HCT116 (cell line): ENCODE measurements around the gene A3GALT2. TPM values are rescaled to one million over a fixed set of nuclear protein-coding genes. Genes with fewer than 3 reads are reported as not detected.

Experiments
- ATAC-seq: fragments of 200-7000 bp; cut with Tn5 transposase; 2 replicates; pipeline ENCODE4 v1.9.1; 2020; ENCODE audit warnings: mild to moderate bottlenecking, moderate library complexity
- BruUV-seq: library from RNA; stranded (reverse); fragments of 400-500 nt; replicated peaks from 2 replicates; lab custom pipeline; 2021; lab: Mats Ljungman, UMichigan
- CTCF ChIA-PET: fragments of 300-600 bp; sonication (Branson Sonifier 250); formaldehyde crosslinking; loops from one replicate; lab custom pipeline; 2021; ENCODE audit warnings: antibody characterized with exemption; lab: Charles Lee
- POLR2A ChIA-PET: fragments of 300-600, 350-600 bp; sonication (Branson Sonifier 250); formaldehyde crosslinking; loops from one replicate; lab custom pipeline; 2021; ENCODE audit warnings: antibody characterized with exemption; lab: Charles Lee
- RAD21 ChIA-PET, 2 experiments: fragments of 300-600 bp; sonication (Branson Sonifier 250); formaldehyde crosslinking; loops; one replicate each; lab custom pipeline; 2023; ENCODE audit warnings: low total read pairs in 2 of 2; ENCODE audit not compliant: uncharacterized antibody in 2 of 2, unreplicated experiment in 2 of 2, low non-redundant PET in 1 of 2; lab: Charles Lee
- DNase-seq: peaks from one replicate; pipeline ENCODE4 v3.0.0-alpha.2; 2010; ENCODE audit warnings: low read depth, low spot score
- H2AFZ ChIP-seq: fragments of 200-600 bp; shearing (Covaris generic), sonication (generic); 2 replicates; pipeline ENCODE4 v1.6.1; 2017; ENCODE audit warnings: low read depth, mixed run types, mixed read lengths, antibody characterized with exemption, low read length; ENCODE audit not compliant: poor library complexity, severe bottlenecking
- H3K27ac ChIP-seq: 2 replicates; pipeline ENCODE4 v1.5.1; 2012; ENCODE audit warnings: low read depth, low read length
- H3K27me3 ChIP-seq: fragments of 200-600 bp; sonication (generic); 2 replicates; pipeline ENCODE4 v1.6.1; 2016; ENCODE audit warnings: mixed run types, low read length, mixed read lengths; ENCODE audit not compliant: insufficient read depth
- H3K36me3 ChIP-seq, 2 experiments: fragments of 200-500 bp in 1 of 2; fragments of 200-600 bp in 1 of 2; sonication (Bioruptor generic) in 1 of 2; sonication (generic) in 1 of 2; 2 replicates each; pipeline versions ENCODE4 v1.5.1 to v1.6.1; 2014 to 2016; ENCODE audit warnings: low read length in 2 of 2, inconsistent platforms in 1 of 2, mixed read lengths in 1 of 2, mixed run types in 1 of 2; ENCODE audit not compliant: insufficient read depth in 2 of 2, control insufficient read depth in 1 of 2
- H3K4me1 ChIP-seq, 2 experiments: fragments of 200-600 bp in 1 of 2; sonication (generic) in 1 of 2; 2 replicates each; pipeline versions ENCODE4 v1.5.1 to v1.6.1; 2012 to 2017; ENCODE audit warnings: low read length in 2 of 2, inconsistent platforms in 1 of 2, mild to moderate bottlenecking in 1 of 2, mixed read lengths in 1 of 2, mixed run types in 1 of 2, moderate library complexity in 1 of 2; ENCODE audit not compliant: insufficient read depth in 2 of 2, control insufficient read depth in 1 of 2
- H3K4me2 ChIP-seq: fragments of 200-600 bp; sonication (generic); 2 replicates; pipeline ENCODE4 v1.6.1; 2017; ENCODE audit warnings: mixed run types, low read length, mixed read lengths
- H3K4me3 ChIP-seq, 2 experiments: fragments of 200-600 bp in 1 of 2; sonication (generic) in 1 of 2; replicated peaks in 1 of 2; 2 replicates each; pipeline ENCODE4 v1.5.1; 2011 to 2016; ENCODE audit warnings: low read length in 2 of 2, control low read depth in 1 of 2, low read depth in 1 of 2, mild to moderate bottlenecking in 1 of 2, mixed read lengths in 1 of 2, mixed run types in 1 of 2
- H3K79me2 ChIP-seq: fragments of 200-600 bp; sonication (generic); 2 replicates; pipeline ENCODE4 v1.6.1; 2017; ENCODE audit warnings: mild to moderate bottlenecking, mixed run types, low read length, moderate library complexity, mixed read lengths; ENCODE audit not compliant: insufficient read depth
- H3K9ac ChIP-seq: fragments of 200-600 bp; sonication (generic); 2 replicates; pipeline ENCODE4 v1.6.1; 2016; ENCODE audit warnings: low read length, mixed read lengths
- H3K9me2 ChIP-seq: fragments of 200-600 bp; sonication (generic), shearing (Covaris generic); 2 replicates; pipeline ENCODE4 v1.6.1; 2017; ENCODE audit warnings: mixed run types, mild to moderate bottlenecking, moderate library complexity; ENCODE audit not compliant: insufficient read depth
- H3K9me3 ChIP-seq, 2 experiments: fragments of 200-500 bp in 1 of 2; fragments of 200-600 bp in 1 of 2; sonication (Bioruptor generic) in 1 of 2; sonication (generic) in 1 of 2; 2 replicates each; pipeline ENCODE4 v1.6.1; 2014 to 2017; ENCODE audit warnings: low read length in 2 of 2, mixed read lengths in 2 of 2, inconsistent platforms in 1 of 2, low read depth in 1 of 2, mild to moderate bottlenecking in 1 of 2, mixed run types in 1 of 2, moderate library complexity in 1 of 2; ENCODE audit not compliant: control insufficient read depth in 1 of 2, insufficient read depth in 1 of 2
- H4K20me1 ChIP-seq: fragments of 200-600 bp; sonication (generic), shearing (Covaris generic); 2 replicates; pipeline ENCODE4 v1.6.1; 2017; ENCODE audit warnings: mixed run types, mild to moderate bottlenecking, moderate library complexity; ENCODE audit not compliant: insufficient read depth
- ATF3 ChIP-seq: IDR thresholded peaks from 2 replicates; pipeline ENCODE4 v1.6.1; 2012
- CBX3 ChIP-seq: IDR thresholded peaks from 2 replicates; pipeline ENCODE4 v1.6.1; 2012; ENCODE audit warnings: low read depth
- CTCF ChIP-seq, 3 experiments: fragments of 200-600 bp in 1 of 3; sonication (generic) in 1 of 3; IDR thresholded peaks in 2 of 3; conservative IDR thresholded peaks in 1 of 3; 2 replicates each; pipeline ENCODE4 v1.5.1; 2012 to 2017; ENCODE audit warnings: low read depth in 2 of 3, low read length in 2 of 3, antibody characterized with exemption in 1 of 3, borderline replicate concordance in 1 of 3, control low read depth in 1 of 3, mild to moderate bottlenecking in 1 of 3, mixed read lengths in 1 of 3, mixed run types in 1 of 3, moderate library complexity in 1 of 3; ENCODE audit not compliant: insufficient read depth in 1 of 3
- EGR1 ChIP-seq: IDR thresholded peaks from 2 replicates; pipeline ENCODE4 v1.6.1; 2012; ENCODE audit warnings: low read depth
- ELF1 ChIP-seq: IDR thresholded peaks from 2 replicates; pipeline ENCODE4 v1.6.1; 2012; ENCODE audit warnings: low read depth, borderline replicate concordance
- JUND ChIP-seq: IDR thresholded peaks from 2 replicates; pipeline ENCODE4 v1.6.1; 2012
- POLR2AphosphoS5 ChIP-seq: IDR thresholded peaks from 2 replicates; pipeline ENCODE4 v1.6.1; 2011; ENCODE audit warnings: mild to moderate bottlenecking, low read depth, low read length, moderate library complexity
- RAD21 ChIP-seq: IDR thresholded peaks from 2 replicates; pipeline ENCODE4 v1.6.1; 2012; ENCODE audit warnings: low read depth, mild to moderate bottlenecking
- REST ChIP-seq: IDR thresholded peaks from 2 replicates; pipeline ENCODE4 v1.6.1; 2012; ENCODE audit warnings: low read depth
- SIN3A ChIP-seq: IDR thresholded peaks from 2 replicates; pipeline ENCODE4 v1.6.1; 2012; ENCODE audit warnings: low read depth
- SRF ChIP-seq: IDR thresholded peaks from 2 replicates; pipeline ENCODE4 v1.6.1; 2012; ENCODE audit warnings: low read depth
- YY1 ChIP-seq: IDR thresholded peaks from 2 replicates; pipeline ENCODE4 v1.6.1; 2011; ENCODE audit warnings: low read length, low read depth, moderate library complexity, mild to moderate bottlenecking; ENCODE audit not compliant: insufficient replicate concordance; ENCODE audit errors: extremely low read depth
- ZFX ChIP-seq: fragments of 450-650 bp; IDR thresholded peaks from 2 replicates; pipeline ENCODE4 v1.6.1; 2017
- ZNF274 ChIP-seq: fragments of 200-500 bp; sonication (Bioruptor generic); IDR thresholded peaks from 2 replicates; pipeline ENCODE4 v1.6.1; 2014; ENCODE audit warnings: mild to moderate bottlenecking, low read depth, low read length, inconsistent platforms
- intact Hi-C: fragments of 100-400 bp; cut with micrococcal nuclease; formaldehyde crosslinking; loops from 2 replicates; pipeline ENCODE4 v1.10.0; 2022
- total RNA-seq: library from RNA; stranded (reverse); gene quantifications from one replicate; pipeline ENCODE4 v1.2.1, GENCODE V29; 2021; ENCODE audit not compliant: unreplicated experiment

The A3GALT2 gene
- total RNA-seq, 1 experiment from 2014 or later, result not detected

GRCh38 chr1:33354707-33355316 lies 33.9 kb upstream of the A3GALT2 start:
- POLR2A ChIA-PET, result no interaction called here

GRCh38 chr1:33353531-33353930 lies 32.6 kb upstream of the A3GALT2 start:
- ATAC-seq (no peak), DNase-seq (no peak)
- peaks cover 10% of the 10 kb centered on the region for H3K79me2 ChIP-seq
- H3K4me1 ChIP-seq, result peaks cover 3 to 16% of the 10 kb centered on the region in 2 experiments; a peak in 3 of 4 replicates
- no peaks in the 10 kb centered on the region for H4K20me1 ChIP-seq
- POLR2A ChIA-PET, result no interaction called here
- intact Hi-C loops, result loop anchor here (10.0 kb wide), 1 partner anchor 259 kb away; no protein-coding TSS in a partner anchor
- H3K36me3 ChIP-seq, result peaks cover 26 to 33% of the 10 kb centered on the region in 2 experiments; a peak in 3 of 4 replicates
- no peak overlapping the region for H3K4me3 ChIP-seq
- no peak overlapping the region for H3K27ac ChIP-seq
- CTCF ChIA-PET, result no interaction called here
- no peak overlapping the region for H3K9ac ChIP-seq
- H3K9me3 ChIP-seq, result no peaks in the 10 kb centered on the region
- BruUV-seq, result no TSS peak
- H3K27me3 ChIP-seq, result no peaks in the 10 kb centered on the region
- H2AFZ ChIP-seq, result no peak overlapping the region
- RAD21 ChIA-PET, result no interaction called here
- no peaks in the 10 kb centered on the region for H3K9me2 ChIP-seq
- H3K4me2 ChIP-seq, result no peak overlapping the region
- TF ChIP-seq REST (no peak), JUND (no peak), ELF1 (no peak), ZNF274 (no peak), YY1 (no peak), SIN3A (no peak), ZFX (no peak), RAD21 (no peak), CBX3 (no peak), ATF3 (no peak), SRF (no peak), EGR1 (no peak), CTCF (IDR thresholded peaks at IDR 0.05 in 2 of 3, conservative IDR thresholded peaks at IDR 0.05 in 1 of 3; ENCODE audit: borderline replicate concordance in 1 of 3, insufficient read depth in 1 of 3, low read depth in 2 of 3, low read length in 2 of 3) (no peak), POLR2AphosphoS5 (no peak)

More at GRCh38 chr1:33354707-33355316, 33.9 kb upstream of the A3GALT2 start:
- TF ChIP-seq POLR2AphosphoS5 (no peak; the same call in 1 of the 2 replicates), SIN3A (no peak), ZNF274 (no peak)
- Histone ChIP-seq H3K79me2 (peaks cover 2% of the 10 kb centered on the region; the same call in 1 of the 2 replicates), H3K9me3 (no peaks in the 10 kb centered on the region), H3K27me3 (no peaks in the 10 kb centered on the region), H3K4me3 (no peak overlapping the region), H3K4me2 (no peak overlapping the region), H4K20me1 (no peaks in the 10 kb centered on the region), H3K4me1 (peaks cover 3 to 16% of the 10 kb centered on the region in 2 experiments; a peak in 3 of 4 replicates), H3K27ac (no peak overlapping the region), H3K36me3 (peaks cover 35 to 40% of the 10 kb centered on the region in 2 experiments), H3K9ac (no peak overlapping the region), H3K9me2 (no peaks in the 10 kb centered on the region), H2AFZ (no peak overlapping the region)
- BruUV-seq, result no TSS peak
- ATAC-seq, result no peak
- intact Hi-C loops, result loop anchor here (10.0 kb wide), 1 partner anchor 260 kb away; no protein-coding TSS in a partner anchor
- CTCF ChIA-PET, result interaction anchor here (1.1 kb wide), 1 partner anchor 258 kb away, joined by 3 read pairs; no protein-coding TSS in a partner anchor
- no peak for DNase-seq
- RAD21 ChIA-PET, result no interaction called here
